RWPE1 (cell line): Measurements from ENCODE around the gene NHLRC3.

Experiments
- CTCF ChIA-PET: fragments of 350-600 bp; sonication (Branson Sonifier 250); formaldehyde crosslinking; extraction: SDS; loops from one replicate; lab custom pipeline; 2021; lab: Yijun Ruan, JAX
- POLR2A ChIA-PET: fragments of 400-600 bp; formaldehyde crosslinking; extraction: SDS; loops from one replicate; lab custom pipeline; 2020; ENCODE audit warnings: antibody characterized with exemption; ENCODE audit not compliant: low non-redundant PET; lab: Yijun Ruan, JAX
- DNase-seq: peaks from one replicate; pipeline ENCODE4 v3.0.0; 2012; ENCODE audit warnings: low spot score
- H3K27ac ChIP-seq: fragments of 450-650 bp; 2 replicates; pipeline ENCODE4 v1.5.1; 2017
- CTCF ChIP-seq: fragments of 450-650 bp; conservative IDR thresholded peaks from 2 replicates; pipeline ENCODE4 v1.5.1; 2017; ENCODE audit warnings: low read depth, mild to moderate bottlenecking

NHLRC3 gene

GRCh38 chr13:39025433-39025839 is 12.8 kb upstream of the NHLRC3 start:
- TF ChIP-seq CTCF, result no peak
- DNase-seq, result no peak
- ChIA-PET CTCF (no interaction called here), POLR2A (no interaction called here)
- H3K27ac ChIP-seq, result no peak overlapping the region

GRCh38 chr13:39032150-39032549 is 6.1 kb upstream of the NHLRC3 start:
- POLR2A ChIA-PET, result interaction anchor here (0.5 kb wide), 1 partner anchor 20 kb away, joined by 6 read pairs; no protein-coding TSS in a partner anchor
- H3K27ac ChIP-seq, result no peak overlapping the region
- DNase-seq, result no peak
- TF ChIP-seq CTCF, result no peak
- CTCF ChIA-PET, result interaction anchor here (0.6 kb wide), 1 partner anchor 543 kb away, joined by 3 read pairs; no protein-coding TSS in a partner anchor

- H3K27ac ChIP-seq, result no peak overlapping the region
- DNase-seq, result no peak
- CTCF ChIA-PET, result no interaction called here
- TF ChIP-seq CTCF, result no peak
- POLR2A ChIA-PET, result no interaction called here
These were observed 4.2 kb upstream of the NHLRC3 start for GRCh38 chr13:39034085-39034484.

- H3K27ac ChIP-seq, result no peak overlapping the region
- no peak for DNase-seq
- TF ChIP-seq CTCF, result no peak
- ChIA-PET CTCF (interaction anchor here (0.6 to 0.7 kb wide), 2 partner anchors 332 to 1204 kb away, joined by 3 read pairs; no protein-coding TSS in a partner anchor), POLR2A (no interaction called here)
These were observed 3.1 kb upstream of the NHLRC3 start for GRCh38 chr13:39035204-39035603.

- no peak for TF ChIP-seq CTCF
- POLR2A ChIA-PET, result no interaction called here
- DNase-seq, result no peak
- H3K27ac ChIP-seq, result no peak overlapping the region
- CTCF ChIA-PET, result interaction anchor here (0.8 kb wide), 1 partner anchor 144 kb away, joined by 3 read pairs; no protein-coding TSS in a partner anchor
These were observed 2.5 kb upstream of the NHLRC3 start for GRCh38 chr13:39035799-39036198.

- ChIA-PET POLR2A (no interaction called here), CTCF (interaction anchor here (0.8 kb wide), 1 partner anchor 144 kb away, joined by 3 read pairs; no protein-coding TSS in a partner anchor)
- DNase-seq, result no peak
- TF ChIP-seq CTCF, result no peak
- H3K27ac ChIP-seq, result no peak overlapping the region
These were observed 2.0 kb upstream of the NHLRC3 start for GRCh38 chr13:39036212-39036611.
